ENCODE results near the gene ELFN2. TPM values are rescaled to one million over a fixed set of nuclear protein-coding genes. Genes with fewer than 3 reads are reported as not detected.
A peak's percentile ranks its signal among the peaks of the same experiment; 100 is the strongest.

The ELFN2 gene
- total and polyA plus RNA-seq, 2 of the 13 experiments (the other 11 are each of a cell fraction or from before 2014, with no cell fraction given) = 0.01 TPM; not detected in 1

DNA sequence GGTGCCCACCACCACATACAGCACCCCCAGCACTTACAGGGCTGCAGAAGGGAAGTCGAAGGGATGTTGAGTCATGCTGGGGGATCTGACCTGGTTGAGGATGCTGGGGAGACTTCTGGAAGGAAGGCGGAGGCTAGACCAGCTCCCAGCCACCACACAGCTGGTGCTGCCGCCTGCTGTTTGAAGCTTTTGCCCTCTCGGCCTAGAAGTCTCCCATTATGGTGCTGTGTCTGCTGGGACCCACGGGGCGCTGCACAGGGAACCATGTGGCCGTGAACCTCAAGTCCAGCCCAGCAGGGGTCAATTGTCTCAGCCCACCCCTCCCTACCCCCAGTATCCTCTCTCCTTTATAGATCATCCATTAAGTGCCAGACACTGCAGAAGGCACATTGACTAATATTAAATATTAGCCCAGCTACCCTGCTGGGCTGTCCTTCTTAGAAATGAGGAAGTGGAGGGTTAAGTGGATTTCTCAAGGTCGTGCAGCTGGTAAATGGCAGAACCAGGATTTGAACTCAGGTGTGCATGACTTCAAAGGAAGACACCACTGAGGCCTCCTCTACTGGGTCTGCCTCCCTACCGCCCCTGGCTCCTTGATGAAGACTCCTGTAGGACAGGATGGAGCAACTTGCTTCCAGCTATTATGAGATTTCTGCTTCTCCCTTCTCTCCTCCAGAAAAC is 95.3 kb downstream of the ELFN2 start:
- TF ChIP-seq CBFB (CRISPR knock-in tag; IDR thresholded peaks at IDR 0.05) (no peak), STAG1 (CRISPR knock-in tag; IDR thresholded peaks at IDR 0.05) (0 out of 2 replicates have a peak, but pooled peaks have one; percentile 13)
- TF ChIP-seq, protein P1, sequence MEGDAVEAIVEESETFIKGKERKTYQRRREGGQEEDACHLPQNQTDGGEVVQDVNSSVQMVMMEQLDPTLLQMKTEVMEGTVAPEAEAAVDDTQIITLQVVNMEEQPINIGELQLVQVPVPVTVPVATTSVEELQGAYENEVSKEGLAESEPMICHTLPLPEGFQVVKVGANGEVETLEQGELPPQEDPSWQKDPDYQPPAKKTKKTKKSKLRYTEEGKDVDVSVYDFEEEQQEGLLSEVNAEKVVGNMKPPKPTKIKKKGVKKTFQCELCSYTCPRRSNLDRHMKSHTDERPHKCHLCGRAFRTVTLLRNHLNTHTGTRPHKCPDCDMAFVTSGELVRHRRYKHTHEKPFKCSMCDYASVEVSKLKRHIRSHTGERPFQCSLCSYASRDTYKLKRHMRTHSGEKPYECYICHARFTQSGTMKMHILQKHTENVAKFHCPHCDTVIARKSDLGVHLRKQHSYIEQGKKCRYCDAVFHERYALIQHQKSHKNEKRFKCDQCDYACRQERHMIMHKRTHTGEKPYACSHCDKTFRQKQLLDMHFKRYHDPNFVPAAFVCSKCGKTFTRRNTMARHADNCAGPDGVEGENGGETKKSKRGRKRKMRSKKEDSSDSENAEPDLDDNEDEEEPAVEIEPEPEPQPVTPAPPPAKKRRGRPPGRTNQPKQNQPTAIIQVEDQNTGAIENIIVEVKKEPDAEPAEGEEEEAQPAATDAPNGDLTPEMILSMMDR (CRISPR knock-in tag; IDR thresholded peaks at IDR 0.05) = peak; percentile 46
- Histone ChIP-seq H3K4me3 (replicated peaks in 1 of 3; ENCODE audit: insufficient read depth in 1 of 3, low read depth in 2 of 3, low read length in 3 of 3) (no peak overlapping the region), H3K27me3 (ENCODE audit: control insufficient read depth in 1 of 2, insufficient read depth in 2 of 2, low read length in 2 of 2) (peaks cover 1 to 3% of the 10 kb centered on the region in 2 experiments; a peak in 2 of 5 replicates), H2AFZ (ENCODE audit: low read length) (no peak overlapping the region), H3K36me3 (replicated peaks in 1 of 2; ENCODE audit: control insufficient read depth in 1 of 2, insufficient read depth in 2 of 2, low read length in 2 of 2) (no peaks in the 10 kb centered on the region), H3K4me2 (ENCODE audit: low read depth, low read length) (no peak overlapping the region), H3K27ac (ENCODE audit: extremely low read length, insufficient read depth, low read length) (no peak overlapping the region), H3K79me2 (ENCODE audit: insufficient read depth, low read length) (no peaks in the 10 kb centered on the region), H3K9ac (ENCODE audit: insufficient read depth, low read depth, low read length) (no peak overlapping the region), H3K9me3 (ENCODE audit: low read length) (no peaks in the 10 kb centered on the region), H4K20me1 (ENCODE audit: insufficient read depth, low read length) (no peaks in the 10 kb centered on the region), H3K4me1 (ENCODE audit: insufficient read depth, low read length) (peaks cover 7% of the 10 kb centered on the region; the same call in 1 of the 2 replicates)
- POLR2A ChIA-PET = no interaction called here
- CTCF ChIA-PET (ENCODE audit: low intra/inter-chr PET ratio, low total read pairs) = interaction anchor here (1.7 kb wide), 1 partner anchor 15 kb away, joined by 6 read pairs; no protein-coding TSS in a partner anchor
- FAIRE-seq (no peak), ATAC-seq (peak; percentile 43; the same call in 2 of the 3 replicates), DNase-seq (ENCODE audit: low spot score) (no peak)
- 22% methylated on average over 6 of the region's 9 CpGs for WGBS (ENCODE audit: low lambda C conversion rate)
- in situ Hi-C loops (cut with HindIII; ENCODE audit: extremely low pct_ligation_motif_present, low pct_unique_long_range_greater_than_20kb) = no loop called here
- no TSS peak for BruUV-seq (replicated peaks)
- intact Hi-C loops (cut with micrococcal nuclease; ENCODE audit: unreplicated experiment) = no loop called here

DNA sequence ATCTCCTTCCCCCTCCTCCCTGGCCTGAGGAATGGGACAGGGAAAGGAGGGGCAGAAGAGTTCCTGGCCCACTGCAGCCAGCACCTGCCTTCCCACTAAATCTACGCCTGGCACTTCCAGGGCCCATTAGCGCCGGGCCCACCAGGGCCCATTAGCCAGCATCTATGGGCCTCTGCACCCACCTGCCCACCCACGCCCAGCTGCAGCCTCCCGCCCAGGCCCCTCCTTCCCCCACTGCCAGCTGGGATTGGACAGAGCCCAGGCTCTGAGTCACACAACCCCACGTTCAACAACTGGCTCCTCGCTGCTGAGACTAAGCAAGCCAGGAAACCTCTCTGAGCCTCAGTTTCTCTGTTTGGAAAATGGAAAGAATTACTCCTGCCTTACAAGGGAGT is 96.2 kb downstream of the ELFN2 start:
- Histone ChIP-seq H2AFZ (ENCODE audit: low read length) (no peak overlapping the region), H3K36me3 (replicated peaks in 1 of 2; ENCODE audit: control insufficient read depth in 1 of 2, insufficient read depth in 2 of 2, low read length in 2 of 2) (no peaks in the 10 kb centered on the region), H3K27ac (ENCODE audit: extremely low read length, insufficient read depth, low read length) (no peak overlapping the region), H3K4me2 (ENCODE audit: low read depth, low read length) (no peak overlapping the region), H3K27me3 (ENCODE audit: control insufficient read depth in 1 of 2, insufficient read depth in 2 of 2, low read length in 2 of 2) (peaks cover 1 to 3% of the 10 kb centered on the region in 2 experiments; a peak in 2 of 5 replicates), H3K9ac (ENCODE audit: insufficient read depth, low read depth, low read length) (no peak overlapping the region), H3K4me1 (ENCODE audit: insufficient read depth, low read length) (peaks cover 15% of the 10 kb centered on the region; the same call in 1 of the 2 replicates), H3K4me3 (replicated peaks in 1 of 3; ENCODE audit: insufficient read depth in 1 of 3, low read depth in 2 of 3, low read length in 3 of 3) (no peak overlapping the region), H3K9me3 (ENCODE audit: low read length) (no peaks in the 10 kb centered on the region), H3K79me2 (ENCODE audit: insufficient read depth, low read length) (no peaks in the 10 kb centered on the region), H4K20me1 (ENCODE audit: insufficient read depth, low read length) (no peaks in the 10 kb centered on the region)
- FAIRE-seq (no peak), ATAC-seq (peak; percentile 8; the same call in 1 of the 3 replicates), DNase-seq (ENCODE audit: low spot score) (no peak)
- WGBS (ENCODE audit: low lambda C conversion rate) = 3% methylated on average over 7 of the region's 7 CpGs
- no peak for TF ChIP-seq ZNF777 (CRISPR knock-in tag; IDR thresholded peaks at IDR 0.05)
- TF ChIP-seq, protein P2, sequence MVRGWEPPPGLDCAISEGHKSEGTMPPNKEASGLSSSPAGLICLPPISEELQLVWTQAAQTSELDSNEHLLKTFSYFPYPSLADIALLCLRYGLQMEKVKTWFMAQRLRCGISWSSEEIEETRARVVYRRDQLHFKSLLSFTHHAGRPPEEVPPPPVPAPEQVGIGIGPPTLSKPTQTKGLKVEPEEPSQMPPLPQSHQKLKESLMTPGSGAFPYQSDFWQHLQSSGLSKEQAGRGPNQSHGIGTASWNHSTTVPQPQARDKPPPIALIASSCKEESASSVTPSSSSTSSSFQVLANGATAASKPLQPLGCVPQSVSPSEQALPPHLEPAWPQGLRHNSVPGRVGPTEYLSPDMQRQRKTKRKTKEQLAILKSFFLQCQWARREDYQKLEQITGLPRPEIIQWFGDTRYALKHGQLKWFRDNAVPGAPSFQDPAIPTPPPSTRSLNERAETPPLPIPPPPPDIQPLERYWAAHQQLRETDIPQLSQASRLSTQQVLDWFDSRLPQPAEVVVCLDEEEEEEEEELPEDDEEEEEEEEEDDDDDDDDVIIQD (CRISPR knock-in tag; IDR thresholded peaks at IDR 0.05; ENCODE audit: low read depth) = no peak
- TF ChIP-seq CHD4 (IDR thresholded peaks at IDR 0.05; ENCODE audit: borderline replicate concordance, low read length) = no peak
- TF ChIP-seq TOPORS (CRISPR knock-in tag; IDR thresholded peaks at IDR 0.05) = no peak
- no peak for TF ChIP-seq SCMH1 (CRISPR knock-in tag; IDR thresholded peaks at IDR 0.05; ENCODE audit: borderline replicate concordance)
- no peak for TF ChIP-seq BRD4 (CRISPR knock-in tag; IDR thresholded peaks at IDR 0.05)
- TF ChIP-seq, protein P3, sequence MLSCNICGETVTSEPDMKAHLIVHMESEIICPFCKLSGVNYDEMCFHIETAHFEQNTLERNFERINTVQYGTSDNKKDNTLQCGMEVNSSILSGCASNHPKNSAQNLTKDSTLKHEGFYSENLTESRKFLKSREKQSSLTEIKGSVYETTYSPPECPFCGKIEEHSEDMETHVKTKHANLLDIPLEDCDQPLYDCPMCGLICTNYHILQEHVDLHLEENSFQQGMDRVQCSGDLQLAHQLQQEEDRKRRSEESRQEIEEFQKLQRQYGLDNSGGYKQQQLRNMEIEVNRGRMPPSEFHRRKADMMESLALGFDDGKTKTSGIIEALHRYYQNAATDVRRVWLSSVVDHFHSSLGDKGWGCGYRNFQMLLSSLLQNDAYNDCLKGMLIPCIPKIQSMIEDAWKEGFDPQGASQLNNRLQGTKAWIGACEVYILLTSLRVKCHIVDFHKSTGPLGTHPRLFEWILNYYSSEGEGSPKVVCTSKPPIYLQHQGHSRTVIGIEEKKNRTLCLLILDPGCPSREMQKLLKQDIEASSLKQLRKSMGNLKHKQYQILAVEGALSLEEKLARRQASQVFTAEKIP (CRISPR knock-in tag; IDR thresholded peaks at IDR 0.05; ENCODE audit: borderline replicate concordance) = no peak
- TF ChIP-seq, protein P4, sequence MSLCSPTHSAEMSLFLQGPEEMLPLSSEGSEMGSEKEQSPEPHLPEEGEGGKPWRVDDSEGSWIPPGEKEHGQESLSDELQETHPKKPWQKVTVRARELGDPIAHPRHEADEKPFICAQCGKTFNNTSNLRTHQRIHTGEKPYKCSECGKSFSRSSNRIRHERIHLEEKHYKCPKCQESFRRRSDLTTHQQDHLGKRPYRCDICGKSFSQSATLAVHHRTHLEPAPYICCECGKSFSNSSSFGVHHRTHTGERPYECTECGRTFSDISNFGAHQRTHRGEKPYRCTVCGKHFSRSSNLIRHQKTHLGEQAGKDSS (CRISPR knock-in tag; IDR thresholded peaks at IDR 0.05; ENCODE audit: borderline replicate concordance, low read depth) = no peak
- in situ Hi-C loops (cut with HindIII; ENCODE audit: extremely low pct_ligation_motif_present, low pct_unique_long_range_greater_than_20kb) = no loop called here
- intact Hi-C loops (cut with micrococcal nuclease; ENCODE audit: unreplicated experiment) = no loop called here
- POLR2A ChIA-PET = no interaction called here
- BruUV-seq (replicated peaks) = no TSS peak
- CTCF ChIA-PET (ENCODE audit: low intra/inter-chr PET ratio, low total read pairs) = interaction anchor here (1.7 kb wide), 1 partner anchor 14 kb away, joined by 6 read pairs; no protein-coding TSS in a partner anchor

Measured in HepG2 (cell line).